ENCODE results near the gene CHRNA4.
"Not testable (repeated sequence)": the region's sequence is repeated elsewhere in the genome, so short reads cannot be mapped to it uniquely, and the experiment has no call there.

CHRNA4 gene

DNA sequence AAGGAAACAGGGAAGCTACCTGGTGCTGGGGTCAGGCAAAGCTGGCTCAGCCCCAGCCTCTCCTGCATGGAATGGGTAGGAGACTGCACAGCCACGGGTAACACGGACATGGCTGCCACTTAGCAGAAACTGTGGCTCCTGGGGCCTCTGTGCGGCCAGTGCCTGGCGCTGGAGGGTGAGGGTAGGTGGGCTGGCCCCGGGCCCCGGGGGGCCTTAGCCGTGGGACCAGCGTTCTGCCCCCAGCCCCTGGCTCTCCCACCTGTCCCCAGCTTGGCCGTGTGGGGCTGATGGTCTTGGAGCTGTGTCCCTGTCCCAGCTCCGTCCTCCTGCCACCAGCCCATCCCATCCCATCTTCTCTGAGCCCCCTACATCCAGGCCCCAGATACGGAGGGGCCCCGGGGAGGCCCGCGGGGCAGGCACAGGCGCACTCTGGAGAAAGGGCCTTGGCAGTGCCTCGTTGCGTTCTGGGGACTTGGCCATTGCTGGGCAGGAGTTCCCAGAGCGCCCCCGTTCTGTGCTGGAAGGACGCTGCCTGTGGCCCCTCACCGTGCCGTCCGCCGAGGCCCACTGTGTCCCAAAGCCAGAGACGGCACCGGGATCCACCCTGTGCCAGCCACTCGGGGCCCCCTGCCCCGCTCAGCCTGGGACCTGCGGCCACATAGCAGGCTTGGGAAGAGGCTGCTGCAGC is 12.2 kb downstream of the CHRNA4 start:
- no peak for DNase-seq (ENCODE audit: low read depth)

DNA sequence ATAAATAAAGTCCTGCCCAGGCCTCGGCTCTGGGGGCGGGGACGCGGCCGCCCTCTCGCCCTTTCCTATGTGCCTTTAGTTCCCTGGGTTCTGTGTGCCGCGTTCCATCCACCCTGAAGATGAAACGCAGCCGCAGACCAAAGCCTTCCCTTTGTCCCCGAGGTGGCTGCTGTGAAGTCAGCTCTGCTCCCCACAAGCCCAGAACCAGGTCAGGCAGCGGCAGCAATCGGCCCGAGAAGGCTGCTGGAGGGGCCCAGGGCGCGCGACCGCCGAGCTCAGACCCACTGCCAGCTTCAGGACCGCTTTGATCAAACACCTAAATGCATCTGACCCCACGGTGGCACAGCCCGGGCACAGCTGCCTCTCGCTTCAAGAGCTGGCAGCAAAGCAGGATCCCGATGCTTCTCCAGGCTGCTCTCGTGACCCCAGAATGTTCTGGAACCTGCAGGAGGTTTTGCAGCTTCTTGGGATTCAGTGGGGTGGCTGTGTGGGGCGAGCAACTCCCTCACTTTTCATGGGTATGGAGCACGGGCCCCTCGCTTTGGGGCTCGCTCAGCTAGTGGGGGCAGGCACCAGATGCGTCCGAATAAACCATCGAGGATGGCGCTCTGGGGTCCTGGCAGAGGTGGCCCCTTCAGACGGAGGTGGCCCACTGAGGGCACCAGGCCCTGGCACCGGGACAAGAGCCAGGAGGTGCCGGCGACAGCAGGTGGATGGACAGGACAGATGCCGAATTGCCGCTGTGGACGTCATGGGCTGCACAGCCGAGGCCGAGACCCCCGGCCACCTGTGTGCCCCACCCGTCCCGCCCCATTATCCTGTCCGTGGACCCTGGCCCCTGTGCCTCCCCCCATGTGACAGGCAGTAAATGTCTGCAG is 13.0 kb downstream of the CHRNA4 start:
- DNase-seq (ENCODE audit: low read depth) = no peak

DNA sequence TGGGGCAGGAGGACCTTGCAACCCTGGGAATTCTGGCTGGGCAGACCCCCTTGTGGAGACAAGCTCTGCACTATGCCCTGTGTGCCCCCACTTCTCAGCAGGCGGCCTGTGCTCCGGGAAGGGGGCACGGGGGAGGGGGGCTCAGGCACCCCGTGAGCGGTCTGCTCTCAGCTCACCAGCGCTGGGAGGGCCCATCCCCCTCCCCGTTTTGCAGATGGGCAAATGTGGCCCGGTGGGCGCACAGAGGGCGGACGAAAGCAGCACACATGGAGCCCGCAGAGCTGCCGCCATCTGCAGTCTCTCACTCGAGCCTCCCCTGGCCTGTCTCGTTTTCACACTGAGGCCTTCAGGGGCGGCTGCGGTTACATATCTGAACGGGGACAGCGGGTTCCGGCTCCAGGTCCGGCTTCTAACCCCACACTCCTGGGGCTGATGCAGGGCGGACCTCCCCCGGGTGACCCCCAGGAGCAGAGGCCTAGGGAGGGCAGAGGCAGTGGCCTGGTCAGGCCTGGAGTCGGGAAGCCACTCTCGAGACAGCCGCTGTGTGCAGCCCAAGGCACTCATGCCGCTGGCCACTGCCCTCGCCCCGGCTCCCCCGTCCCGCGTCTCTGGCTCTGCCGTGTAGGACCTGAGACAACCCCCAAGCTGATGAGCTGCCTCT is 13.9 kb downstream of the CHRNA4 start:
- DNase-seq (ENCODE audit: low read depth) = no peak

- no peak for DNase-seq (ENCODE audit: low read depth)
These were observed 14.7 kb downstream of the CHRNA4 start for GRCh38 chr20:63346131-63347080.

DNA sequence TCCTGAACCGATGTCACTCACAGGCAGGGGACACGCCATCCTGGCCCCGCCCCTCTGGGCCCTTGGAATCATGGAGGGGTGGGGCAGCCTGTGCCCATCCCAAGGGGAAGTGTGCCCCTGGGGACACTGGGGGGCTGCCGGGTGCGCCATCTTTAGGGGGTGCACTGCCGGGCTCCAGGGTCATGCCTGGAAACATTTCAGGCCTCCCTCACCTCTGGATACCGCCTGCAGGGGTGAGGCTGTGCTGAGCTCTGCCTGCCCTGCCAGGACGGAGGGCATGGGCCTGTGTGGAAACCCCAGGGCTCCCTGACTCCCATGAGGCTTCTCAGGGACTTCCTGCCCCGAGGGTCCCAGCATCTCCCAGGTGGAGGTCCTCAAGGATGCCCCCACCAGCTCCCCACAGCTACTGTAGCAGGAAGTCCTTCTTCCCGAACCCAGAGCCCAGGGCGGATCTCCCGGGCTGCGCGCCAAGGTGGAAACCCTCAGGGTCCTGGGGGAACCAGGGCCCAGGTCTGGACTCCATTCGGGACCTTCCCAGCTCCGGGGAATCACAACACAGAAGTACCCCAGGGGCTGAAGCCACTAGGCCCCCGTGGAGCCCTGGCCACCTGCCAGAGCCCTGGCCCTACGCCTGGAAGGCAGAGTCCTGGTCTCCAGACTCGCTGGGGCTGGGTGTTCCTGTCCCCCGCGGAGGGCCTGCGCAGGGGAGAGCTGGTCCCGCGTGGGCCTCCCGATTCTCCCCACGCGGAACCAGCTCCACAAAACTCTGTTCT is 15.6 kb downstream of the CHRNA4 start:
- DNase-seq (ENCODE audit: low read depth) = no peak

DNA sequence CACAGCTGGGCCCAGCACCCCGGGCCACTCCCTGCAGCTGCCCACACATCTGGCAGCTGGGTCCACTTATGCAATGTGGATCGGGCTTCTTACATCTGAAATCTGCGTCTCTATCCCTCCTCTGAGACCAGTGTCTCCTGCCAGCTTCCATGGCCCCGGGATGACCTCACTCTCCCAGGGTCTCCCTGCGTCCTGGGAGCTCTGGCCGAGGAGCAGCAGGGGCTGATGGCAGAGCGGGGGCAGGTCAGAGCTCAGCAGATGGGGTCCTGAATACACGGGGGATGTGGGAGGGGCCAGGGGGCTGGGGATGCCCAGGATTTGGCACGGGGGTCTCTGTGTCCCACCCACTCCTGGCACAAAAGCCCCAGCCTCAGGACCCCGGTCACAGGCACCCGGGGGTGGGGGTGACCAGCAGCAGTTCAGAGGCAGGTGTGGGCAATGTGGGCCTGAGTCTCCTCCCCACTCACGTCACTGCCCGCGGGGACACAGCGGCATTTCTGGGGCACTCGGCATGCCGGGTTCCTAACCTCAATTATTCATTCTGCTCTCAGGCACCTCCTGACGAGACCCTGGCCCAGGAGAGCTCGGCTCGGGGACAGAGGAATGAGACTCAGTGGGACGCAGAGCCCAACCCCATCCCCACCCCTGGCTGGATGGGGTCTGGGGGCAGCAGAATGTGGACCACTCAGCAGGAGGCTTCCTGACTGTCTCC is 16.4 kb downstream of the CHRNA4 start:
- DNase-seq (ENCODE audit: low read depth) = no peak

DNA sequence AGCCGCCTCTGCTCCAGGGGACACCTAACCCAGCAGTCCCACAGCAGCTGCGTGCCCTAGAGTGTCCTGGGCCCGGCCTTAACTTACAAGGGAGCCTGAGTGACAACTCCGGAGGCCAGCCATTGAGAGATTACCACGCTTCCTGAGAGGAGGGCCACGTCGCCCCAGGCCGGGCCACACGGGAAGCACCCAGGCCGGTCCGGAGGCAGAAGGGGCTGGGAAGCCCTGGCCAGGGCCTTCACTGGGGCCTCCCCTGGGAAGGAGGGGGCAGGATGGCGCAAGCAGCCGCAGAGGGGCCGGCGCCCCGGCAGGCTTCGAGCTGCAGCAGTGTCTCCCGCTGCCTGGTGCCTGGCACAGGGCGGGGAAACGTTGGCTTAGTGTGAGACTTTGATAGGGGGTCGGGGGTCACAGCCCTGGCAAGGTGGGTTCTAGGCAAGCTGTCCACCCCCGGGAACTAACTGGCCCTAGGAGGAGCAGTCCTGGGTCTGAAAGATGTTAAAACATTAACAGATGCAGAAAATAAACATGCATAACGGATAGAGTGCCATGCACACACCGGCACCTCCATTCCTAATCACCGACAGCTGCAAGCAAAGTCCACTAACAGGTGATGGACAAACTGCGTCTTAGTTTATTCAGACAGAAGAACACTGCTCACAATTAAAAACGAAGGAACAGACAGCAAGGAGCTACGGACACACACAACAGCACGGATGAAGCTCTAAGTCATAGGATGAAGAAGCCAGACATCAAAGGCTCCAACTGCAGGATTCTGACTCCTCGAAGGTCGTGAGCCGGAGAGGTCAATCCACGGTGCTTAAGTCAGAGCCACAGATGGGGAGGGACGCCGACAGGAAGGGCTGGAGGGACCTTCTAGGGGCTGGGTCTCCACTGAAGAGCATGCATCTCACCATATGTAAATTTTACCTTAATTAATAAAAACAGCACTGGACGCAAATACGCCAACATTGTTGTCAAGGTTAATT is 17.4 kb downstream of the CHRNA4 start:
- DNase-seq (ENCODE audit: low read depth) = no peak

DNA sequence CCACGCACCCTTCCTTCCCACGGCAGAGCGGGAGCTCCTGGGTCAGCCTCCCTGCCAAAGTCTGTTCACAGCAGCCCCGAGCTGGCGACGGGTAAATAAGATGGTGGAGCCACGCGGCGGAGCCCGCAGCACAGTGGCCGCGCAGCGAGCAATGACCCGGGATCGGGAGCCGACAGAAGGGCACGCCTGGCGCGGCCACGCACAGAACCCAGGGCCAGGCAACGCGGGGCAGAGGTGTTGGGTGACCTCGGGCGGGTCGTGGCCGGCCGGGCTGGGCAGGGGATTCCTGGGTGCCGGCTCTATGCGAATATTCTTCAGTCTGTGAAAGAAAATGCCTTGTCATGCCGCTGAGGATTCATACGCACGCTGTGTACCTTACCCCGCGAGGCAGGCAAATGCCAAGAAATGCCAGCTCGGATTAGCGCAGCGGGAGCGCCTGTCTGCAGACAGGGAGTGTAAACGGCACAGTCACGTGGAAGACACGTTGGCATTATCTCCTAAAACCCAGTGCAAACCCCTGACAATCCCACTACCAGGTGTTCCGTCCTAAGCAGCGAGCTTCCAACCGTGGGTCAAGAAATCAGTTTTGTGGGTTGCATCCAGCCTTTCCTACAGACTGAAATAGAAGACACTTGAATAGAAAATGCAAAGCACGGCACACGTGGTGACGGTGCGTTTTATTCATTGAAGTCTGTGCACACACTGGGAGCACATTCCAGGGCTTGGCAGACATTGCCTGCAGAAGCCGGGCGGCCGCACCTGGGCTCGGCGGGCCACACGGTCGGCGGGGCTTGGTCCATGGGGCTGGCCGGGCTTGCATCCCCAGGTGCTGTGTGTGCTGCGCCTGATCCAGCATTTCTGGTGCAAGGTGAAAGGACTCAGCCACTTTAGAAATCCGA is 18.3 kb downstream of the CHRNA4 start:
- DNase-seq (ENCODE audit: low read depth) = no peak

DNA sequence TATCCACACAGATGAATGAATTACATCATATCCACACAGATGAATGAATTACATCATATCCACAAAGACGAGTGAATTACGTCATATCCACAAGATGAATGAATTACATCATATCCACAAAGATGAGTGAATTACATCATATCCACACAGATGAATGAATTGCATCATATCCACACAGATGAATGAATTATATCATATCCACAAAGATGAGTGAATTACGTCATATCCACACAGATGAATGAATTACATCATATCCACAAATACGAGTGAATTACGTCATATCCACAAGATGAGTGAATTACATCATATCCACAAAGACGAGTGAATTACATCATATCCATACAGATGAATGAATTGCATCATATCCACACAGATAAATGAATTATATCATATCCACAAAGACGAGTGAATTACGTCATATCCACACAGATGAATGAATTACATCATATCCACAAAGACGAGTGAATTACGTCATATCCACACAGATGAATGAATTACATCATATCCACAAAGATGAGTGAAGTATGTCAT is 20.9 kb downstream of the CHRNA4 start:
- DNase-seq (ENCODE audit: low read depth) = not testable (repeated sequence)

- not testable (repeated sequence) for DNase-seq (ENCODE audit: low read depth)
These were observed 21.7 kb downstream of the CHRNA4 start for GRCh38 chr20:63339154-63340094.

DNA sequence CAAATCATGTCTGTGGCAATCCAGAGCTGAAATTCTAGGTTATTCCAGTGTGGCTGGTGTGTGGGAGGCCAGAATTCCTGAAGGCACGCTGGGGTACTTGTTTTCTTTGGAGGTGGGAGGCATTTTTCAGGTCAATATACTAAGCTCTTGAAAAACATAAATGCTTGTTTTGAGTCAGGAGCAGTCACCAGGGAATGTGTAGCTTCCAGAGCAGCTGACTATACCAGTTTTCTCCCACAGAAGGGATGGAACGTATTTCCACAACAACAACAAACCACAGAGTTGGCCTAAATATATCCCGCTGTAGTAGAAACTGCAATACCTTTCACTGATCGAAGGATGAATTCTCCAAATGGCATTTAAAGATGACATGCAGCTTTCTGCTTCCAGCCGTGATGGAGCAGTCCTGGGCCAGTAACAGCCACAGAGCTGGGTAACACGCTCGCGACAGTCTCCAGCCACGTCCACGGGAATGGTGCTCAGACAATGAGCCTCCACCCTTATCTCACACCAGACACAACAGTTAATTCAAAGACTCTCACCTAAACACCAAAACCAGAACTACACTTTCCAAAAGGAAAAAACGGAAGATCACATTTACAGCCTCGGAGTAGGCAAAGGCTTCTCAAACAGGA is 23.2 kb downstream of the CHRNA4 start:
- DNase-seq (ENCODE audit: low read depth) = no peak

DNA sequence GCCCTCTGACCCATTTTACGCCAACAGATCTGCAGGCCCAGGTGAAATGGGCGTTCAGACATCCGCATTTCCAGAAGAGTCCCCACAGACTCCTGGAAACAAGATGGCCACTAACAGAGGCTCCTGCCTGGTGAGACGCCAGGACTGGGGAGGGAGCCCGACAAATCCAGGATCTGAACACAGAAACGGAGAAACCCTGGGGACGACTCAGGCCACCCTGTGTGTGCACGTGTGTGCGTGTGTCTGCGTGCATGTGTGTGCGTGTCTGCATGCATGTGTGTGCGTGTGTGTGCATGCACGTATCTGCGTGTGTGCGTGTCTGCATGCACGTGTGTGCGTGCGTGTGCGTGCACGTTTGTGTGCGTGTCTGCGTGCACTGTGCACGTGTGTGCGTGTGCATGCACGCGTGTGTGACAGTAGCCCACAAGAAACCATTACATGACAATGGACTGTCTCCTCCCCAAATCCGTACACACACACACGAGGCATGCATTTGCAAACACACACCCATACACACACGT is 24.9 kb downstream of the CHRNA4 start:
- no peak for DNase-seq (ENCODE audit: low read depth)

DNA sequence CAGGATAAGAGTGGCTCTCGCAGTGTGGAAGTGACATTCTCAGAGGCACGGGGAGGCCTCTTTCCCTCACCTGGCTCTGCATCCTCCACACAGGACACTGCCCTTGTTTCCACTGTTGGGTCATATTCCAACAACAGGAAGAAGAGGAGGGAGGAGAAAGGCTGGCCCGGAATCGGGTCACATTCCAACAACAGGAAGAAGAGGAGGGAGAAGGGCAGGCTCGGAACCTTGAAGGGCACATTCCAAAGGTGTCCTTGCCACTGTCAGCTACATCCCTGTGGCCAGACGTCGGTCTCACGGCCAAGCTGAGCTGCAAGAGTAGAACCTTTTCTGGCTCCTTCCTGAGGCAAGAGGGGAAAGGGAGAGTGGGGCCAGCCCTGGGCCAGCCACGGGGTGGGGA is 25.4 kb downstream of the CHRNA4 start:
- no peak for DNase-seq (ENCODE audit: low read depth)

GRCh38 chr20:63335060-63335459 is 26.1 kb downstream of the CHRNA4 start:
- not testable (repeated sequence) for DNase-seq (ENCODE audit: low read depth)

- no peak for DNase-seq (ENCODE audit: low read depth)
These were observed 26.8 kb downstream of the CHRNA4 start for GRCh38 chr20:63334356-63334755.

All from stimulated activated CD8-positive, alpha-beta memory T cell treated with anti-CD3 and anti-CD28 coated beads, Interleukin-4, amount 100 ng/mL, for 24 hours (primary cell).